Measurements from ENCODE around the gene MGST1.

- TF ChIP-seq, protein P1, sequence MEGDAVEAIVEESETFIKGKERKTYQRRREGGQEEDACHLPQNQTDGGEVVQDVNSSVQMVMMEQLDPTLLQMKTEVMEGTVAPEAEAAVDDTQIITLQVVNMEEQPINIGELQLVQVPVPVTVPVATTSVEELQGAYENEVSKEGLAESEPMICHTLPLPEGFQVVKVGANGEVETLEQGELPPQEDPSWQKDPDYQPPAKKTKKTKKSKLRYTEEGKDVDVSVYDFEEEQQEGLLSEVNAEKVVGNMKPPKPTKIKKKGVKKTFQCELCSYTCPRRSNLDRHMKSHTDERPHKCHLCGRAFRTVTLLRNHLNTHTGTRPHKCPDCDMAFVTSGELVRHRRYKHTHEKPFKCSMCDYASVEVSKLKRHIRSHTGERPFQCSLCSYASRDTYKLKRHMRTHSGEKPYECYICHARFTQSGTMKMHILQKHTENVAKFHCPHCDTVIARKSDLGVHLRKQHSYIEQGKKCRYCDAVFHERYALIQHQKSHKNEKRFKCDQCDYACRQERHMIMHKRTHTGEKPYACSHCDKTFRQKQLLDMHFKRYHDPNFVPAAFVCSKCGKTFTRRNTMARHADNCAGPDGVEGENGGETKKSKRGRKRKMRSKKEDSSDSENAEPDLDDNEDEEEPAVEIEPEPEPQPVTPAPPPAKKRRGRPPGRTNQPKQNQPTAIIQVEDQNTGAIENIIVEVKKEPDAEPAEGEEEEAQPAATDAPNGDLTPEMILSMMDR (IDR thresholded peaks at IDR 0.05): no peak
- TF ChIP-seq POLR2A (IDR thresholded peaks at IDR 0.05): no peak
Observed at GRCh38 chr12:16325426-16325825, 22.0 kb upstream of the MGST1 start.
